Measurements from ENCODE around the gene SGMS1. TPM values are rescaled to one million over a fixed set of nuclear protein-coding genes. Genes with fewer than 3 reads are reported as not detected.
"Not testable (repeated sequence)": the region's sequence is repeated elsewhere in the genome, so short reads cannot be mapped to it uniquely, and the experiment has no call there.

SGMS1 gene
- total and polyA plus RNA-seq, 3 donors from 2014 or later = 30.6 to 90.9 (median 63.2) TPM

GRCh38 chr10:50575477-50576244, 48.1 kb downstream of the SGMS1 start:
- WGBS, 2 donors = 88 to 89% methylated on average over 5 of the region's 5 CpGs
- Histone ChIP-seq H3K4me3 (no peak overlapping the region), H3K4me1 (peaks cover 39% of the 10 kb centered on the region), H3K27me3 (no peaks in the 10 kb centered on the region), H3K27ac (no peak overlapping the region), H3K9me3 (no peaks in the 10 kb centered on the region), H3K36me3 (ENCODE audit: low read depth, missing control alignments) (no peaks in the 10 kb centered on the region)
- TF ChIP-seq POLR2A (IDR thresholded peaks at IDR 0.05) = no peak
- DNase-seq = no peak
- intact Hi-C loops (cut with DNase I; ENCODE audit: low total_unique reads) = no loop called here

GRCh38 chr10:50574931-50575330, 48.8 kb downstream of the SGMS1 start:
- Histone ChIP-seq H3K4me1 (peaks cover 39% of the 10 kb centered on the region), H3K27ac (no peak overlapping the region), H3K36me3 (ENCODE audit: low read depth, missing control alignments) (no peaks in the 10 kb centered on the region), H3K9me3 (no peaks in the 10 kb centered on the region), H3K4me3 (no peak overlapping the region), H3K27me3 (no peaks in the 10 kb centered on the region)
- intact Hi-C loops (cut with DNase I; ENCODE audit: low total_unique reads) = no loop called here
- no peak for DNase-seq
- WGBS, 2 donors = 94 to 98% methylated on average over 5 of the region's 5 CpGs
- no peak for TF ChIP-seq POLR2A (IDR thresholded peaks at IDR 0.05)
- TF ChIP-seq, protein P1, sequence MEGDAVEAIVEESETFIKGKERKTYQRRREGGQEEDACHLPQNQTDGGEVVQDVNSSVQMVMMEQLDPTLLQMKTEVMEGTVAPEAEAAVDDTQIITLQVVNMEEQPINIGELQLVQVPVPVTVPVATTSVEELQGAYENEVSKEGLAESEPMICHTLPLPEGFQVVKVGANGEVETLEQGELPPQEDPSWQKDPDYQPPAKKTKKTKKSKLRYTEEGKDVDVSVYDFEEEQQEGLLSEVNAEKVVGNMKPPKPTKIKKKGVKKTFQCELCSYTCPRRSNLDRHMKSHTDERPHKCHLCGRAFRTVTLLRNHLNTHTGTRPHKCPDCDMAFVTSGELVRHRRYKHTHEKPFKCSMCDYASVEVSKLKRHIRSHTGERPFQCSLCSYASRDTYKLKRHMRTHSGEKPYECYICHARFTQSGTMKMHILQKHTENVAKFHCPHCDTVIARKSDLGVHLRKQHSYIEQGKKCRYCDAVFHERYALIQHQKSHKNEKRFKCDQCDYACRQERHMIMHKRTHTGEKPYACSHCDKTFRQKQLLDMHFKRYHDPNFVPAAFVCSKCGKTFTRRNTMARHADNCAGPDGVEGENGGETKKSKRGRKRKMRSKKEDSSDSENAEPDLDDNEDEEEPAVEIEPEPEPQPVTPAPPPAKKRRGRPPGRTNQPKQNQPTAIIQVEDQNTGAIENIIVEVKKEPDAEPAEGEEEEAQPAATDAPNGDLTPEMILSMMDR (IDR thresholded peaks at IDR 0.05) = no peak

- intact Hi-C loops (cut with DNase I; ENCODE audit: low total_unique reads) = no loop called here
- Histone ChIP-seq H3K27ac (no peak overlapping the region), H3K4me3 (no peak overlapping the region), H3K9me3 (no peaks in the 10 kb centered on the region), H3K27me3 (no peaks in the 10 kb centered on the region), H3K4me1 (peaks cover 43% of the 10 kb centered on the region), H3K36me3 (ENCODE audit: low read depth, missing control alignments) (no peaks in the 10 kb centered on the region)
- TF ChIP-seq POLR2A (IDR thresholded peaks at IDR 0.05) = no peak
- TF ChIP-seq, protein P1 (IDR thresholded peaks at IDR 0.05) = no peak
- DNase-seq = no peak
Measured at GRCh38 chr10:50574305-50574704, 49.5 kb downstream of the SGMS1 start.

GRCh38 chr10:50572017-50572491, 51.7 kb downstream of the SGMS1 start:
- TF ChIP-seq POLR2A (IDR thresholded peaks at IDR 0.05) = no peak
- TF ChIP-seq, protein P1 (IDR thresholded peaks at IDR 0.05) = no peak
- DNase-seq = no peak
- H3K27me3 ChIP-seq = no peaks in the 10 kb centered on the region
- H3K27ac ChIP-seq = peak overlapping the region in 1 of 2 donors; percentile 10
- 57 to 63% methylated on average over 2 of the region's 2 CpGs for WGBS, 2 donors
- H3K9me3 ChIP-seq = no peaks in the 10 kb centered on the region
- H3K4me3 ChIP-seq = no peak overlapping the region
- no peaks in the 10 kb centered on the region for H3K36me3 ChIP-seq (ENCODE audit: low read depth, missing control alignments)
- intact Hi-C loops (cut with DNase I; ENCODE audit: low total_unique reads) = no loop called here
- peaks cover 26% of the 10 kb centered on the region for H3K4me1 ChIP-seq

DNA sequence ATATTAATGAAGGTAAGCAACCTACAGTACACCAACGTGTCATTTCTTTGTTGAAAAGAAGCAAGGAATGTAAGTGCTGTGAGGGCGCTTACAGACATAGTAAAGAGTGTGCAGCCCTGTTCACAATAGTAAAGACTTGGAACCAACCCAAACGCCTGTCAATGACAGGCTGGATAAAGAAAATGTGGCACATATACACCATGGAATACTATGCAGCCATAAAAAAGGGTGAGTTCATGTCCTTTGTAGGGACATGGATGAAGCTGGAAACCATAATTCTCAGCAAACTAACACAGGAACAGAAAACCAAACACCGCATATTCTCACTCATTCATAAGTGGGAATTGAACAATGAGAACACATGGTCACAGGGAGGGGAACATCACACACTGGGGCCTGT, 55.0 kb downstream of the SGMS1 start:
- 95 to 97% methylated on average over 4 of the region's 4 CpGs for WGBS, 2 donors
- H3K9me3 ChIP-seq; H3K27me3 ChIP-seq; H3K4me3 ChIP-seq; H3K27ac ChIP-seq; intact Hi-C loops (cut with DNase I; ENCODE audit: low total_unique reads); DNase-seq; H3K36me3 ChIP-seq (ENCODE audit: low read depth, missing control alignments): not testable (repeated sequence)
- peaks cover 12% of the 10 kb centered on the region for H3K4me1 ChIP-seq

DNA sequence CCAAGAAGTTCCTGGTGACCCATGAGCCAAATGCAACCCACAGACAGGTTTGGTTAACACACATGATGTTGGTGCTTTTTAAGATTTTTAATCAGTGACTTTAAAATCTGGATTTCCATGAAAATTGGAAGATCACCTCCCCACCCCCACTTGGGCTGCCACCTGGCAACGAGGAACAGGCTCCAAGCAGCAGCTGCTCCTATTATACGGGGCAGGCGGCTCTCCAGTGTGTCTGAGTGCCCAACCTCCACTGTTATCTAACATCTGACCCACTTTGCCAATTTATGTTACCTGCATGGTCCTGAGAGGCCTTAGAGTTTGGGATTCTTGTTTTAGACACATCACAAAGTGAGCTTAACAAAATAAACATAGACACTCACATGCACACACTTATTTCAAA, 56.4 kb downstream of the SGMS1 start:
- Histone ChIP-seq H3K27ac (no peak overlapping the region), H3K36me3 (ENCODE audit: low read depth, missing control alignments) (no peaks in the 10 kb centered on the region), H3K9me3 (no peaks in the 10 kb centered on the region), H3K27me3 (no peaks in the 10 kb centered on the region), H3K4me1 (peaks cover 9% of the 10 kb centered on the region), H3K4me3 (no peak overlapping the region)
- WGBS, 2 donors = 62 to 76% methylated on average over 3 of the region's 3 CpGs
- DNase-seq = no peak
- intact Hi-C loops (cut with DNase I; ENCODE audit: low total_unique reads) = no loop called here
- TF ChIP-seq POLR2A (IDR thresholded peaks at IDR 0.05) = no peak
- TF ChIP-seq, protein P1 (IDR thresholded peaks at IDR 0.05) = no peak

Data from testis (tissue), 3 donors.